Gastrocnemius medialis (tissue), 4 donors: ENCODE results near the gene GNG3.

Source experiments
- POLR2A ChIP-seq, 2 donors: fragments of 450-650 bp; IDR thresholded peaks; one replicate each; pipeline ENCODE4 v1.6.1; 2017; ENCODE audit warnings: antibody characterized with exemption in 2 of 2, mild to moderate bottlenecking in 2 of 2, moderate library complexity in 2 of 2
- TF ChIP-seq, protein P1 (sequence below), 5 experiments: fragments of 450-650 bp in 3 of 5; fragments of 200-600 bp in 2 of 5; sonication (generic) in 2 of 5; IDR thresholded peaks in 4 of 5; conservative IDR thresholded peaks in 1 of 5; 1 replicate in 4 of 5; 2 replicates in 1 of 5; pipeline ENCODE4 v1.5.1; 2016 to 2019; ENCODE audit warnings: antibody characterized with exemption in 5 of 5, mild to moderate bottlenecking in 3 of 5, moderate library complexity in 3 of 5

DNA sequence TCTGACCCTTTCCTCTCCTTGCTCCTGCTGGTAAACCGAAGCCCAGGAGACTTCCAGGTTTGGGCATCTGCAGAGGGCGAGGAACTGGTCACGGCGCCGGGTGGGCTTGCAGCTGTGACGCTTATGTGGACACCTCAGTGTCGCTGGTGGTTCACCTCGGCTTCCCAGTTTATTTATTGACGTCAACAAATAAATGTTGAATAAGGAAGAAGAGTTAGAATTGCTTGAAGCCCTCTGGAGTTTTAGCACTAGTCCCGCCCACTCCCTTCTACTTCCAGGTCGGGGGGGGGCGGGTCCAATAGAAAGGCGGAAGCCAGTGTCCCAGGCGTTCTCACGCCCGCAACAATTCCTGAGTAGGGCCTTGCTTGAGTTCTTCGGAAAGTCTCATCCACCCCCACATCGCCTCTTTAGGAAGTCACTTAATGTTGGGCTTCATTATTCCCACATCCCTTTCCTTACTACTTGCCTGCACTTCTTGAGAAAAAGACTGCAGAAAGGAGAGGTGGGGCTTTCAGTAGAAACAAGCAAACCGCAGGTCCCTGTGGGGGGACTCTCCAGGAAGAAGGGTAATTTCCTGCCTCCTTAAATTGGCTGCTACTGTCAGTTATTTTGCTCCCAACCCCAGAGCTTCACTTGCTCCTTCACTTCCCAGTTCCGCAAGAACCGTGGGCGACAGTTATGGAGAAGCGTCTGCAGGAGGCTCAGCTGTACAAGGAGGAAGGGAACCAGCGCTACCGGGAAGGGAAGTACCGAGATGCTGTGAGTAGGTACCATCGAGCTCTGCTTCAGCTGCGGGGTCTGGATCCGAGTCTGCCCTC, 20.9 kb downstream of the GNG3 start, which contains the start of gene TTC9C:
- TF ChIP-seq POLR2A (IDR thresholded peaks at IDR 0.05), result peak; percentile 60 to 85
- TF ChIP-seq, protein P1, sequence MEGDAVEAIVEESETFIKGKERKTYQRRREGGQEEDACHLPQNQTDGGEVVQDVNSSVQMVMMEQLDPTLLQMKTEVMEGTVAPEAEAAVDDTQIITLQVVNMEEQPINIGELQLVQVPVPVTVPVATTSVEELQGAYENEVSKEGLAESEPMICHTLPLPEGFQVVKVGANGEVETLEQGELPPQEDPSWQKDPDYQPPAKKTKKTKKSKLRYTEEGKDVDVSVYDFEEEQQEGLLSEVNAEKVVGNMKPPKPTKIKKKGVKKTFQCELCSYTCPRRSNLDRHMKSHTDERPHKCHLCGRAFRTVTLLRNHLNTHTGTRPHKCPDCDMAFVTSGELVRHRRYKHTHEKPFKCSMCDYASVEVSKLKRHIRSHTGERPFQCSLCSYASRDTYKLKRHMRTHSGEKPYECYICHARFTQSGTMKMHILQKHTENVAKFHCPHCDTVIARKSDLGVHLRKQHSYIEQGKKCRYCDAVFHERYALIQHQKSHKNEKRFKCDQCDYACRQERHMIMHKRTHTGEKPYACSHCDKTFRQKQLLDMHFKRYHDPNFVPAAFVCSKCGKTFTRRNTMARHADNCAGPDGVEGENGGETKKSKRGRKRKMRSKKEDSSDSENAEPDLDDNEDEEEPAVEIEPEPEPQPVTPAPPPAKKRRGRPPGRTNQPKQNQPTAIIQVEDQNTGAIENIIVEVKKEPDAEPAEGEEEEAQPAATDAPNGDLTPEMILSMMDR (IDR thresholded peaks at IDR 0.05 in 4 of 5, conservative IDR thresholded peaks at IDR 0.05 in 1 of 5), result no peak
